Measurements from ENCODE around the gene TMUB2.
"Not testable (repeated sequence)": the region's sequence is repeated elsewhere in the genome, so short reads cannot be mapped to it uniquely, and the experiment has no call there.

Gene TMUB2

DNA sequence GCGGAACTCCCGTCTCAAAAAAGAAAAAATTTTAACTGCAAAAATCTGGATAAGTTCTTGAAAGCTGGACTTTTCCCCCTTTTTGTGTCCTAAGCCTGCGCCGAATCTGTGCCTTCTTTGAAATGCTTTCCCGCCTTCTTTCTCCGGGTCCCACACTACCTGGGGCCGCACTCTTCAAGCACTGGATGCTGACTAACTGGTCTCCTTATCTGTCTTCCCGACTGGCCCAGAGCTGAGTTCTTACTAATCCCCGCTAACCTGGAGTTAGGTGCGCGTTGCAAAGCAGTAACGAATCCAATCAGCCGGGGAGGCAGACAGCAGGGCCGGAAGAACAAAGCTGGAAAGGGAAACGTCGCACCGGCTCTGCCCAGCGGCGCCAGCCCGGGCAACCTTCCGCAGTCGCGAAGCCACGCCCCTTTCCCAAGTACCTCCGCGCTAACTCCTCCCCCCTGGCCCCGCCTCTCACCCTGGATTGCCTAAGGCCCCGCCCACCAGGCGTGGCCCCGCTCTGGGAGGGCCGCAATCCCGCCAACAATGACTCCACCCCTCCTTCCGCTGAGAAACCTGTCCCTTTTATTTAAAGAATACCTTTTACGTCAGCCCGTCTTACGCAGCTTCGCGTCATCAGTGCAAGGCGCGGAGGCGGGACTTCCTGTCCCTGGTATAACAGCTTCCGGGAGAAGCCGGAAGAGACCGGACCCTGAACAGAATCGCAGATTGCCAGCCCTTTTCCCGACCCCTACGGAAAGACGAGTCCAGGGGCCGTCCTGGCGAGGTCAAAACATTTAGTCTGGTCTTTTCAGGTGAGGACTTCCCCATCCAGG, at the start of gene TMUB2:
TMUB2 (plus strand) TSS at position 666 of the 824 bp plus-strand sequence. CDS start 737 bp downstream, outside the sequence.
- peak; percentile 99 for DNase-seq

DNA sequence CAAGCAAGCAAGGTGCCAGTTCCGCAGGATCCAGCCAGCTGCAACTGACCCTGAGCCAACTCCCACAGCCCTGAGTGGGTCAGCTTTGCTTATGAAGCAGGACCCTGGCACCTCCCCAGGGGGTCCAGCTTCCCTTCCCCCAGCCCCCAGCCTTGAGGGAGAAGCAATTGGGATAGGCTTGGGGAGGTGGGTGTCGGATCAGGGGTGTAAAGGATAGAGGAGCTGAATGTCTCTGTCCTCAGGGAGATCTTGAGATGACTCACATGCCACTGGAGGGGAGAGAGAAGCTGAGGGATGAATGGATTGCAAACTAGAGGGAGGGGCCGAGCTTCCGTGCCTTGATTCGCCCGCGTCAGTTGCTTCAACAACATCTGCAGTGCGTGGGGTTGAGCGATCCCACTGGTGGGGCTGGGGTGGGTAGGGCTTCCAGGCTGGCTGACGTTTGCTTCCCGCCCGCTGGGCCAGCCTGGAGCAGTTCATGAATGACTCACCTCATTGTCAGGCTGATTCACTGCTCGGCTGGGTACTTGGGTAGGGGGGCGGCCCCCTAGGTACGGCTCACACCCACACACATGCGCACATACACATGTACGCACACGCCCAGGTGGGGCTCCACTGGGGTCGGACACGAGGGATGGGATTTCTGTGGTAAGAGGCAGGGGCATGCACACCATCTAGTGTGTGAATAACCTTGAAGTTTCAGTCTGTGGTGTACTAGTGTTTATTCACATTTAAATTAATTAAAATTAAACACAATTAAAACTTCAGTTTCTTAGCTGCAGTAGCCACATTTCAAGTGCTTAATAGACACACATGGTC, 48.7 kb upstream of the TMUB2 start:
- DNase-seq = peak; percentile 79

DNA sequence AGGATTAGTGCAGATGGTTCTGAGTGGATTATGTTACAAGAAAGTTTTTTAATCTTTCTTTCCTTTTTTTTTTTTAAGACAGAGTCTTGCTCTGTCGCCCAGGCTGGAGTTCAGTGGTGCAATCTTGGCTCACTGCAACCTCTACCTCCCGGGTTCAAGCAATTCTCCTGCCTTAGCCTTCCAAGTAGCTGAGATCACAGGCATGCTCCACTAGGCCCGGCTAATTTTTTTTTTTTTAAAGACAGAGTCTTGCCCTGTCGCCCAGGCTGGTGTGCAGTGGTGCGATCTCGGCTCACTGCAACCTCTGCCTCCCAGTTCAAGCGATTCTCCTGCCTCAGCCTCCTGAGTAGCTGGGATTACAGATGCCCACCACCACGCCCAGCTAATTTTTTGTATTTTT, 42.9 kb upstream of the TMUB2 start:
- not testable (repeated sequence) for DNase-seq

DNA sequence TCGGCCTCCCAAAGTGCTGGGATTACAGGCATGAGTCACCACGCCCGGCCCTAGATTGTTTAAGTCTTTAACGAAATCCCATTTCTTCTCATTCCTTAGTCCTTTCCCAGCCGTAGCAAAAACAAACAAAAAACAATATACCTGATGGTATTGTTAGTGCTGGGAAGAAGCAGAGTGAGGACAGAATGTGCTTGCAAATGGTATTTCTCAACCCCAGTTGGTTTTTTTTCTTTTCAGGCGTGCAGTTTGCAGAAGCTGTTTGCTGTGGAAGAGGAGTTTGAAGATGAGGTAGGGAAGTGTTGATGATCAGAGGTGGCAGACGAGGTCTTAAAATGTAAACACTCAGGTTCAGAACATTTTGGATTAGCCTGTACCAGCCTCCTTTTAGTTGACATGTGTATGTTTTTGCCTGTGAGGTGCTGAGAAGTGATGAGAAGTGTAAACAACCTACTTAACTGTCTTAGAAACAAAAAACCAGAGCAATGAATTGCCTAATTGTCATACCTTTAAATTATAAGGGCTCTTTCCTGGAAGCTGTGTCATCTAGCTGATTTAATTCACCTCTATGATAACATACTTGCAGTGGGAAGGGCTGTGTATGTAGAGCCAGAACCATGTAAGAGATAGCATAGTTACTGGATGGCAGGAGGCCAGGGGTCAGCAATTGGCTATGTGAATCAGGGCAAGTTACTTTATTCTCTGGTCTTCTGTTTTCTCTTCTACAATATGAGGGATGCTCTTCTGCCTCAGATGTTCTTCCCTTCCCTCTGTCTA, 41.6 kb upstream of the TMUB2 start:
- no peak for DNase-seq

DNA sequence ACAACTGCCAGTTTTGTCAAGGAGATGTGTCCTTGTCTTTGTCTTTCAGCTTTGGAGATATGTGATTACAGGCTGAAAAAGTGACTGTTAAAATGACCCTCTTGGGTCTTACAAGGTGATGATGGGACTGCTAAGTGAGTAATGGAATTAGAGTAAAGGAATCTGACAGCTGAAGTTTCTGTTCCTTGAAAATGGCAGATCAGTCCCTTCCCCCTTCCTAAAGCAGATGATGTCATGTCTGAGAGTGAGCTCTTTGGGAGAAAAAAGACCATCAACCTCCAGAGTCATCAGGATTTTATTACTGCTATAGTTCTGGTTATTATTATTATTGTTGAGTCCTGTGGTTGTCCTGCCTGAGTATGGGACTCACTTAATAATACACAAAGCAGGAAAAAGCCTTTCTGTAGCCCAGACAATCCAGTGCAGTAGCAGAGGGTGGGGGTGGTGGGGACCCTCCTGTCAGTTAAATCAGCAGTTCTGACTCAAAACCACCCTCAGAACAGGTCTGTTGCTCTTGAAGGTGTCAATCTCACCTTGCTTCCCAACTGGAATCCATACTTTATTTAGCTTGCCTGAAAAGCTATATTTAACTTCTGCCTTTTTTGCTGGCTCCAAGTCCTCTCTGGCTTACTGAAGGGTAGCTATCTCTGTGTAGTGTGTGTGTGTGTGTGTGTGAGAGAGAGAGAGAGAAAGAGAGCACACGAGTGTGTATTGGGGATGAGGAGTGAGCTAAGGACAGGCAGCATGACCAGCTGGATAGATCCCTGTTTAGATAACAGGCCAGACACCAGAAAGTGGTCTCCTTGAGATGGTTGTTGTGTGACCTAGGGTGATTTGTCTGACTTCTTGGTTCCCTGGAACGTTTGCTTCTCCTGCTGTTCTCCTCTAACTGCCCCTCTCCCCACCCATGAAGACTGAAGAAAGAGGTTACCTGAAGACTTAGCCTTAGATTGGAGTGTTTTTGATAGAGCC, 40.1 kb upstream of the TMUB2 start:
- DNase-seq = no peak

DNA sequence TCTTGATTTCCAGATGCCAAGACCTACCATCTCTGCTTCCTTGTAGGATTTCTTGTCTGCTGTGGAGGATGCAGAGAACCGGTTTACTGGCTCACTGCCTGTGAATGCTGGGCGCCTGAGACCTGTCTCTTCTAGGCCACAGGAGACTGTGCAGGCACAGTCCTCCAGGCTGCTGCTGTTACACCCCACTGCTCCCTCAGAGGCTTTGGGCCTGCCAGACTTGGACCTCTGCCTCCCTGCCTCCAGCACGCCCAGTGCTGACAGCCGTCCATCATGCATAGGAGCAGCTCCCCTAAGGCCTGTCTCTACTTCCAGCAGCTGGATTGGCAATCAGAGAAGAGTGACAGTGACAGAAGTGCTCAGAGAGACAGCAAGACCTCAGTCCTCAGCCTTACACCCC, 39.0 kb upstream of the TMUB2 start:
- DNase-seq = no peak

DNA sequence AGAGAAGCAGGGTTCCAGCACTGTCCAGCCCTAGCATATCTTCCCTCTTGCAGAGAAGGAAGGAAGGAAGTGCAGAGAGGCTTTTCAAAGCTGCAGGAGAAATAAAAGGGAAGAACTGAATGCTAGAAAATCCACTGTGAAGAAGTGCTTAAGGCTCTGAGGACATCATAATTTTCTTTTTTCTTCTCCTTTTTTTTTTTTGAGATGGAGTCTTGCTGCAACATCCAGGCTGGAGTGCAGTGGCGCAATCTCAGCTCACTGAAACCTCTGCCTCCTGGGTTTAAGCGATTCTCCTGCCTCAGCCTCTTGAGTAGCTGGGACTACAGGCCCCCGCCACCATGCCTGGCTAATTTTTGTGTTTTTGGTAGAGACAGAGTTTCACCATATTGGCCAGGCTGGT, 37.7 kb upstream of the TMUB2 start:
- not testable (repeated sequence) for DNase-seq

DNA sequence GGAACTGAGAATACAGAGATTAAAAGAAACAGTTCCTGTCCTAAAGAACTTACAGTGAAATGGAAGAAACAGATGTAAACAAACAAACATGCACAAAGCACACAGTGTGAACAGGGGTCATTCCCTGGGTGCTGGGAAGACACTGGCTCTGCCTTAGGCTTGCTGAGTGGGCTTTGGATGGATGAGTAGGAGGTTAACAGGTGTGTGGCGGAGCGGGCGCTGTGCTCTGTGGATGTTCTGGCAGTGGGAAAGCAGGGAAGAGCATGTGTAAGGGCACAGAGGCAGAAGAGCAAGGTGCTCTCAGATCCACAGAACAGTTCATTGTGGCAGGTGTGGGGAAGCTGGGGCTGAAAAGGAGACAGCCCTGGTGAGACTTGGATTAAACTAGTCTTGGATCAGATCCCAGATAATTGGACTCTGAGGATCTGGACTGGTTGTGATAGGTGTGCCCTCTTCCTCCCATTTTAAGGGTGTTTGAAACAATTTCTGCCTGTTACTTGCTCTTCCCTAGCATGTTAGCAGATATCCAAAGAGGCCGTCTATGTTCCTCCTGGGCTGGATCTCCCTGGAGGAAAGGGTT, 36.9 kb upstream of the TMUB2 start:
- no peak for DNase-seq

DNA sequence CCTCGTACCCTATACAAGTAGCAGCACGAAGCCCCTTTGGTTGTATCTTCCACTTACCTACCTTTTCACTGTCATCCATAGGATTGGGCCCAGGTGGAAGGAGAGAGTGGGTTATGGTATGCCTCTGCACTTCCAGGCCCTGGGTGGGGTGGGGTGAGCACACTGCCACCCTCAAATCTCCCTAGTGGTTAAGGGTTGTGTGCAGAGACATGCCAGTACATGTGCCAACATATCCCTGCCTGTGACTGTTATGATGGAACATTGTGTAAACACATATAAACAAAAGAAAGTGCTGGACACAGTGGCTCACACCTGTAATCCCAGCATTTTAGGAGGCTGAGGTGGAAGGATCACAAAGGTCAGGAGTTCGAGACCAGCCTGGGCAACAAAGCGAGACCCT, 33.9 kb upstream of the TMUB2 start:
- no peak for DNase-seq

DNA sequence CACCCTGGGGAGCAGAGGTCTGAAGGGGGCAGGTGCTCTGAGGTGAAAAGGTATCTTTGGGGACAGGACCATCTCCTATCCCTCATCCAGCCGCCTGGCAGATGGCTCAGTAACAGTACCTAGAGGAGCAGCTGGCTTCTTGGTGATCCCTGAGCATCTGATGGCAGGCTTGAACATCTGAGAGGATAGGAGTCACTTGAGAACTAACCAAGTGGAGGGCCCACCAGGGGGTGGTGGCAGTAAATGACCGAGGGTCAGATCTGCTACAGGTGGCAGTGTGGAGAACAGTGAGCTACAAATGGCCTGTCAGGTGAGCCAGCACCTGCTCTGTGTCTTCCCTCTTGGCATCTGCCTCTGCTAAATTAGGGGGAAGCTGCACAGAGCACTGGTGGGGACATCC, 31.3 kb upstream of the TMUB2 start:
- DNase-seq = peak; percentile 79

DNA sequence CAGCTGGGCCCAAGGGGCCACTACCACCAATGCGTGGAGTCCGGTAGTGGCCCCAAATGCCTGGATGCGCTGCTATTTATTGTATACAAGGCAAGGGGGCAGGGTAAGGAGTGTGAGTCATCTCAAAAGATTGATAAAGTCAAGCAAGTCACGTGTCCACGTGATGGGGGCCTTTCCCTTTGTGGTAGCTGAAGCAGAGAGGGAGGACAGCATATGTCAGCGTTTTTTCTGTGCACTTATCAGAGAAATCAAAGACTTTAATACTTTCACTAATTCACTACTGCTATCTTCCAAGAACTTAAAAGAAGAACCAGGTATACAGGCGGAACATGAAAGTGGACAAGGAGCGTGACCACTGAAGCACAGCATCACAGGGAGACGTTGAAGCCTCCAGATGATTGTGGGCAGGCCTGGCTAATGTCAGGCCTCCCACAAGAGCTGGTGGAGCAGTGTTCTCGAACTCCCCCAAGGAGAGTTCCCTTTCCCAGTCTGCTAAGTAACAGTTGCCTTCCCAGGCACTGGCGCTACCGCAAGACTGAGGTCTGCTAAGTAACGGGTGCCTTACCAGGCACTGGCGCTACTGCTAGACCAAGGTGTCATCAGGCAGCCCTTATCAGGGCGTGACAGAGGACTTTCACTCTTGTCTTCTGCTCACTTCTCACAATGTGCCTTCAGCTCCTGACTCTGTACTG, 27.1 kb upstream of the TMUB2 start:
- no peak for DNase-seq

DNA sequence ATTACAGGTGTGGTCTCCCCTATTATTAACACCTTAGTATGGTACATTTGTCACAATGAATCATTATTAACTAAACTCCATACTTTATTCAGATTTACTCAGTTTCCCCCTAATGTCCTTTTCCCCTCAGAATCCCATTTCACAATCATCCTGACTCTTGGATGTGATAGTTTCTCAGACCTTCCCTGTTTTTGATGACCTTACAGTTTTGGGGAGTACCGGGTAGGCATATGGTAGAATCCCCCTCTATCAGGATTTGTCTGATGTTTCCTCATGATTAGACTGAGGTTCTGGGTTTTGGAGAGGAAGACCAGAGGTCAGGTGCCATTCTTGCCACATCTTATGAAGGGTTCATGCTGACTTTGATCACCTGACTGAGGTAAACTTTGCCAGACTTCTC, 22.3 kb upstream of the TMUB2 start:
- DNase-seq = no peak

DNA sequence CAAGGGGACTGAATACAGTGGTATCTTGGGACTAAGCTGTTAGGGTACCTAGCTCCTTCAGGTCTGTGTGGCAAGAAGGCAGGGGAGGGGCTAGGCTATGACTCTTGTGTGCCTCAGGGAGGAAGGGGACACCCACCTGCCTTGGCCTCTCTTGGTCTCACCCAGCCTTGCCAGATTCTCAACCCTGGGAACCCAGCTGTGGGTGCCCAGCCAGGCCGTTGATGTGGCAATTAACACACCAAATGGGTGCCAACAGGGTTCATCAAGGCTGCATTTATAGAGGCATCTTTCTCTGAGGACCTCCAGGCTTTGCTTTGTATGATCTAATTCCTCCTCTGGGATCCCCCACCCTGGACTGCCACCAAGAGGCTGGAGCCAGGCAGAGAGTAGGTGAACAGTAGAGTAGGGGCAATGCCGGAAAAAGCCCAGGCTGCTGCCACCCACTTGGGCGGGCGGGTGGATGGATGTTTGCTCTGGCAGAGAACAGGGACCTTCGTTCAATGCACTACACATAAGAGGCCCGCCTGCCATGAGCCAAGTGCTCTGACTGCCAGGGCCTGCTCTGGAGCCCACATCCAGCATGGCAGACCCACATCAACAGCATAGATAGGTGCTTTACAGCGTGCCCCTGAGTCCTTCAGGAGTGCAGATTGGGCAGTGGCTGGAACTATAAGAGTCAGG, 19.5 kb upstream of the TMUB2 start:
- no peak for DNase-seq

DNA sequence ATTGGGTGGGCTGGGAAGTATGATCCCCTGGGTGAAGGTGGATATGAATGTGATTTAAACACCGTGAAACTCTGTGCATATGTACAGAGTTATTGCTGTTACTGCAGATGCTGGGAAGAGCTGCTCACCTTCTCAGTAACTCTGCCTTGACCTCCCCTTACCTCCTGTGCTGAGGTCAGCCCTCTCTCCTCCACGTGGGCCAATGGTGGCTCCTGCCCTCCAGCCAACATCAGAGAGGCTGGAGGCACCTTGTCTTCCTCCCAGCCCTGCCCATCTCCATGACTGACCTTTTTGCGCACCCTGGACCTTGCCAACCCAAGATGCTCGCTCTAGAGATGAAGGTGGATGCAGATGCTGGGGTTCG, 16.7 kb upstream of the TMUB2 start:
- DNase-seq = no peak

DNA sequence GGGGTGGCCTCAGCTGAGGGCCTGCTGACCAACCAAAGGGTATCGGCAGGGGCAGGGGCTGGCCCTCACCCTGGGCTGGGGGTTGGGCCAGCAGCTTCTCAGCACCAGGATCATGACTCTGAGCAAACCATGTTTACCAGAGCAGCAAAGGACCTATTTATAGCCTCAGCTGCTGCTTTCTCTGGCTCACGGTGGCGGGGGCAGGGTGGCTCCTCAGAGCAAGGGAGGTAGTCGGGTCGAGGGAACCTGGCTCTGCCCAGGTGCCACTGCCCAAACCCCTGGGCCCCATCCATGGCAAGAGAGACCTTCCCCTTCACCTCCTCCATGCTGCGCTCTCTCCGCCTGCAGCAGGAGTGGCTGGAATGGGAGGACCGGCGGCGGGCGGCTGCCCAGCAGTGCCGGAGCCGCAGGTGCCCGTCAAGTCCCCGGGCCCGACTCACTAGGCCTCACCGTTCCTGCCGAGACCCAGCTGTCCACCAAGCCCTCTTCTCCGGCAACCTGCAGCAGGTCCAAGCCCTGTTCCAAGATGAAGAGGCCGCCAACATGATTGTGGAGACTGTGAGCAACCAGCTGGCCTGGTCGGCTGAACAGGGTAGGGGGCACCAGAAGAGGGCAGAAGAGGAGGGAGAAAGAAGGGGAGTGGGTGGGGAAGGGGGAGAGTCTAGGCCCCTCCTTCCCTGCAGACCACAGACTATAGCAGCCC, 16.1 kb upstream of the TMUB2 start, which contains the start of gene ASB16:
ASB16 (plus strand) TSS at position 206 of the 703 bp plus-strand sequence; CDS start at position 292, 86 bp downstream.
- no peak for DNase-seq

DNA sequence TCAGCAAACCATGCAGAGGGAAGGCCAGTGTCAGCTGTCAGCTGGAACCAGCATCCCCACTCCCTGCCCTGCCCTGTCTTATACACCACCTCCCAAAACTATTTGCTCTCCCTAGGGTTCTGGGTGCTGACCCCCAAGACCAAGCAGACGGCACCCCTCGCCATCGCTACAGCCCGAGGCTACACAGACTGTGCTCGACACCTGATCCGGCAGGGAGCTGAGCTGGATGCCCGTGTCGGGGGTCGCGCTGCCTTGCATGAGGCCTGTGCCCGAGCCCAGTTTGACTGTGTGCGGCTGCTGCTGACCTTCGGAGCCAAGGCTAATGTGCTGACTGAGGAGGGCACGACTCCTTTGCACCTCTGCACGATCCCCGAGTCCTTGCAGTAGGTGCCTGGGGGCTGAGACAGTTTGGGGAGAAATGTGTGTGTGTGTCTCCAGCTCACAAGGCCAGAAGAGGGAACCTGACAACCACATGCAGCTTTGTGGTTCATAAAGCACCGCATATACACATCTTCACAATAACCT, 14.8 kb upstream of the TMUB2 start:
- DNase-seq = no peak

DNA sequence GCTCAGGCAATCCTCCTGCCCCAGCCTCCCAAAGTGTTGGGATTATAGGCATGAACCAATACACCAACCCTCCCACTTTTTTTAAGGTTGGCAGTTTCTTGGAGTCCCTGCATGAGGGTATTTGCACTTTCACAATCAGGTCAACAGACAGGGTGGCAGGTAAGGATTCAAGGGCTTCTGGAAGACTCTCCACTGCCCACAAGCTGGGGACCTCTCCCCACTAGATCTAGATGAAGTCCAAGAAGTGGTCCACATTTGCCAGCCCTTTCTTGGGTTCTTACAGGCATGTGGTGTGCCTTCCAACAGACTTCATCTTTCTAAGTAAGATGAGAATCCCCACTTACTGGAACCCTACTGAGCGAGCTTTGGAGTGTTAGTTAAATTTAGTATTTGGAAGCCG, 12.3 kb upstream of the TMUB2 start:
- DNase-seq = no peak

DNA sequence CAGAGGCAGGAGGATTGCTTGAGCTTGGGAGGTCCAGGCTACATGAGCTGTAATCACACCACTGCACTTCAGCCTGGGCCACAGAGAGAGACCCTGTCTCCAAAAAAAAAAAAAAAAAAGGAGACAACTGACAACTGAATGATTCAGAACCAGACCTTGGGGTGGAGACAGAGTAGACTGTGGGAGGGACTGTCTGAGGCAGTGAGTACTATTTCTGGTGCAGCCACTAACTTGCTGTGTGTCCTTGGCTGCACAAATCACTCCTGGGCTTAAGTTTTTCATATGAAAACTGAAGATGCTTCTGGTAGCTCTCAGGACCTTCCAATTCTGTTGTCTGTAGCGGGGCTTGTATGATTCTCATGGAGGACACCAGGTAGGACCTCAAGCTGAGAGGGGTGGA, 10.5 kb upstream of the TMUB2 start:
- no peak for DNase-seq

DNA sequence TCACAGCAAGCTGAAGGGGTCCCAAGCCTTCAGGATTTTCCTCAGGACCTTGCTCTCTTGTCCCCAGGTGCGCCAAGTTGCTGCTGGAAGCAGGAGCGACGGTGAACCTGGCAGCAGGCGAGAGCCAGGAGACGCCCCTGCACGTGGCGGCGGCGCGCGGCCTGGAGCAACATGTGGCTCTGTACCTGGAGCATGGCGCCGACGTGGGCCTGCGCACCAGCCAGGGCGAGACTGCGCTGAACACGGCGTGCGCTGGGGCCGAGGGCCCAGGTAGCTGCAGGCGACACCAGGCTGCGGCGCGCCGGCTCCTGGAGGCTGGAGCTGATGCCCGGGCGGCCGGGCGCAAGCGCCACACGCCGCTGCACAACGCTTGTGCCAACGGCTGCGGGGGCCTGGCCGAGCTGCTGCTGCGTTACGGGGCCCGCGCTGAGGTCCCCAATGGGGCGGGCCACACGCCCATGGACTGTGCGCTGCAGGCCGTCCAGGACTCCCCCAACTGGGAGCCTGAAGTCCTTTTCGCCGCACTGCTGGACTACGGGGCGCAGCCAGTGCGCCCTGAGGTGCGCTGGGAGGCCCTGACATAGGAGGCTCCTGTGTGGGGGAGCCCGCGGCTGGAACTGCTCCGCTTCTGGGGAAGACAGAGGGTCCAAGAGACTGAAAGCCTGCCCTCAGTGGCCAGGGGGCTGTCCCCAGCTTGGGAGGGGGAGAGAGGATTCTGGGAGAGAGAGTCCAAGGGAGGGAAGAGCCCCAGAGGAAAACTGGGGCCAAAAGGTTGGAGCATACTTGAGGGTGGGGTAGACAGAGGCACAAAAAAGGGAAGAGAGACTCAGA, 9.9 kb upstream of the TMUB2 start:
- DNase-seq = no peak
